Astrocyte of the cerebellum (primary cell): ENCODE measurements around the gene COL1A2.

ENCODE experiments used
- DNase-seq: peaks from one replicate; pipeline ENCODE4 v3.0.0-alpha.2; 2011; ENCODE audit warnings: low read depth
- H3K4me3 ChIP-seq: 2 replicates; pipeline ENCODE4 v1.5.1; 2011; ENCODE audit warnings: mild to moderate bottlenecking, low read depth, low read length, moderate library complexity
- CTCF ChIP-seq: IDR thresholded peaks from 2 replicates; pipeline ENCODE4 v1.5.1; 2012; ENCODE audit warnings: low read length, low read depth, moderate library complexity, mild to moderate bottlenecking; ENCODE audit errors: missing control alignments
- in situ Hi-C: cut with HindIII; loops from 2 replicates; pipeline ENCODE4 v1.10.0; 2017; ENCODE audit warnings: low sequenced_read_pairs

Gene COL1A2

GRCh38 chr7:94401428-94401814 lies 6.7 kb downstream of the COL1A2 start:
- in situ Hi-C loops: no loop called here
- H3K4me3 ChIP-seq: peak overlapping the region; percentile 15
- TF ChIP-seq CTCF: no peak
- DNase-seq: no peak

- in situ Hi-C loops: no loop called here
- DNase-seq: no peak
These were observed 8.9 kb downstream of the COL1A2 start for GRCh38 chr7:94403546-94403945.

GRCh38 chr7:94405506-94405905 lies 10.8 kb downstream of the COL1A2 start:
- TF ChIP-seq CTCF: no peak
- H3K4me3 ChIP-seq: no peak overlapping the region
- in situ Hi-C loops: loop anchor here (5.0 kb wide), 1 partner anchor 118 kb away; no protein-coding TSS in a partner anchor
- no peak for DNase-seq

More at GRCh38 chr7:94403546-94403945, 8.9 kb downstream of the COL1A2 start:
- TF ChIP-seq CTCF: no peak
- H3K4me3 ChIP-seq: no peak overlapping the region

GRCh38 chr7:94406696-94407095 lies 12.0 kb downstream of the COL1A2 start:
- in situ Hi-C loops: loop anchor here (5.0 kb wide), 1 partner anchor 119 kb away; no protein-coding TSS in a partner anchor
- TF ChIP-seq CTCF: no peak
- DNase-seq: no peak
- no peak overlapping the region for H3K4me3 ChIP-seq

- H3K4me3 ChIP-seq: no peak overlapping the region
- DNase-seq: no peak
- TF ChIP-seq CTCF: no peak
- in situ Hi-C loops: loop anchor here (5.0 kb wide), 1 partner anchor 122 kb away; no protein-coding TSS in a partner anchor
These were observed 14.7 kb downstream of the COL1A2 start for GRCh38 chr7:94409200-94409948.

GRCh38 chr7:94410413-94411187 lies 15.9 kb downstream of the COL1A2 start:
- in situ Hi-C loops: no loop called here
- no peak for TF ChIP-seq CTCF
- DNase-seq: no peak
- H3K4me3 ChIP-seq: no peak overlapping the region
